HepG2 (cell line): ENCODE results near the gene TJP3. TPM values are rescaled to one million over a fixed set of nuclear protein-coding genes. Genes with fewer than 3 reads are reported as not detected.

Source experiments
- ATAC-seq: fragments of 200-7000 bp; cut with Tn5 transposase; 3 replicates; pipeline ENCODE4 v1.9.1; 2020; ENCODE audit warnings: mild to moderate bottlenecking, moderate library complexity
- BruUV-seq: library from RNA; stranded (reverse); fragments of 400-500 nt; replicated peaks from 2 replicates; lab custom pipeline; 2021; lab: Mats Ljungman, UMichigan
- CTCF ChIA-PET: fragments of 300-600 bp; formaldehyde crosslinking; extraction: SDS; loops from one replicate; lab custom pipeline; 2021; ENCODE audit warnings: low total read pairs, inconsistent platforms, low intra/inter-chr PET ratio; lab: Yijun Ruan, JAX
- POLR2A ChIA-PET: fragments of 350-600 bp; sonication (Branson Sonifier 250); formaldehyde crosslinking; loops from one replicate; lab custom pipeline; 2020; ENCODE audit warnings: antibody characterized with exemption, inconsistent platforms; lab: Yijun Ruan, JAX
- DNase-seq: peaks from one replicate; pipeline ENCODE4 v3.0.0-alpha.2; 2015; ENCODE audit warnings: low spot score
- FAIRE-seq: peaks from 3 replicates; lab custom pipeline; 2011; peaks lifted over from hg19 to GRCh38; lab: Jason Lieb, UNC
- H2AFZ ChIP-seq: one replicate; pipeline ENCODE4 v1.6.1; 2011; ENCODE audit warnings: low read length, inconsistent platforms
- H3K27ac ChIP-seq: fragments of 300-600 bp; 3 replicates; pipeline ENCODE4 v1.8.0; 2011; ENCODE audit warnings: mixed run types, mild to moderate bottlenecking, mixed read lengths, low read length, inconsistent platforms; ENCODE audit not compliant: insufficient read depth; ENCODE audit errors: extremely low read length
- H3K27me3 ChIP-seq, 2 experiments: fragments of 200-600 bp in 1 of 2; 2 replicates in 1 of 2; 3 replicates in 1 of 2; pipeline versions ENCODE4 v1.6.0 to v1.8.0; 2011; ENCODE audit warnings: low read length in 2 of 2, mild to moderate bottlenecking in 2 of 2, moderate library complexity in 2 of 2, inconsistent platforms in 1 of 2; ENCODE audit not compliant: insufficient read depth in 2 of 2, control insufficient read depth in 1 of 2
- H3K36me3 ChIP-seq, 2 experiments: fragments of 200-600 bp in 1 of 2; replicated peaks in 1 of 2; 2 replicates in 1 of 2; 3 replicates in 1 of 2; pipeline versions ENCODE4 v1.5.1 to v1.8.0; 2011; ENCODE audit warnings: low read length in 2 of 2, inconsistent platforms in 1 of 2; ENCODE audit not compliant: insufficient read depth in 2 of 2, control insufficient read depth in 1 of 2
- H3K4me1 ChIP-seq: 2 replicates; pipeline ENCODE4 v1.5.1; 2012; ENCODE audit warnings: low read length, inconsistent platforms; ENCODE audit not compliant: insufficient read depth
- H3K4me2 ChIP-seq: 2 replicates; pipeline ENCODE4 v1.6.0; 2011; ENCODE audit warnings: low read depth, low read length, inconsistent platforms
- H3K4me3 ChIP-seq, 3 experiments: fragments of 200-600 bp in 1 of 3; sonication (generic), shearing (Covaris generic) in 1 of 3; replicated peaks in 1 of 3; 2 replicates each; pipeline ENCODE4 v1.5.1; 2011 to 2016; ENCODE audit warnings: low read length in 3 of 3, inconsistent platforms in 2 of 3, low read depth in 2 of 3, mild to moderate bottlenecking in 2 of 3, control low read depth in 1 of 3, mixed read lengths in 1 of 3; ENCODE audit not compliant: insufficient read depth in 1 of 3
- H3K79me2 ChIP-seq: one replicate; pipeline ENCODE4 v1.6.1; 2011; ENCODE audit warnings: low read length, inconsistent platforms; ENCODE audit not compliant: insufficient read depth
- H3K9ac ChIP-seq: 2 replicates; pipeline ENCODE4 v1.6.0; 2011; ENCODE audit warnings: mild to moderate bottlenecking, low read depth, low read length, inconsistent platforms; ENCODE audit not compliant: insufficient read depth
- H3K9me3 ChIP-seq: 2 replicates; pipeline ENCODE4 v1.5.1; 2012; ENCODE audit warnings: mild to moderate bottlenecking, low read length
- H4K20me1 ChIP-seq: 2 replicates; pipeline ENCODE4 v1.6.0; 2011; ENCODE audit warnings: inconsistent platforms, mild to moderate bottlenecking, low read length, moderate library complexity; ENCODE audit not compliant: insufficient read depth
- AGO2 ChIP-seq: fragments of 200-400 bp; formaldehyde crosslinking; optimal IDR thresholded peaks from 2 replicates; pipeline ENCODE3; 2017; ENCODE audit warnings: mild to moderate bottlenecking, low read depth, low read length, moderate library complexity
- CENPT ChIP-seq: sonication (generic); formaldehyde crosslinking; IDR thresholded peaks from 2 replicates; pipeline ENCODE4 v1.8.0; 2022; ENCODE audit warnings: low read depth, mild to moderate bottlenecking, moderate library complexity, missing genetic modification reagents
- FOSL2 ChIP-seq: sonication (generic); formaldehyde crosslinking; IDR thresholded peaks from 2 replicates; pipeline ENCODE4 v1.4.0; 2020; ENCODE audit warnings: missing genetic modification reagents
- FUBP1 ChIP-seq: sonication (generic); formaldehyde crosslinking; IDR thresholded peaks from 2 replicates; pipeline ENCODE4 v1.5.1; 2020; ENCODE audit warnings: missing genetic modification reagents, mild to moderate bottlenecking, borderline replicate concordance
- HOXD1 ChIP-seq: sonication (generic); formaldehyde crosslinking; IDR thresholded peaks from 2 replicates; pipeline ENCODE4 v1.5.0; 2020; ENCODE audit warnings: missing genetic modification reagents
- JUN ChIP-seq: sonication (generic); formaldehyde crosslinking; IDR thresholded peaks from 2 replicates; pipeline ENCODE4 v1.4.0; 2020; ENCODE audit warnings: mild to moderate bottlenecking, missing genetic modification reagents
- KMT2A ChIP-seq: sonication (generic); formaldehyde crosslinking; IDR thresholded peaks from 2 replicates; pipeline ENCODE4 v1.4.0; 2020; ENCODE audit warnings: missing genetic modification reagents
- MYNN ChIP-seq: sonication (generic); formaldehyde crosslinking; IDR thresholded peaks from 2 replicates; pipeline ENCODE4 v1.4.0; 2020; ENCODE audit warnings: mild to moderate bottlenecking, low read depth, missing genetic modification reagents
- RFXANK ChIP-seq: IDR thresholded peaks from 2 replicates; pipeline ENCODE4 v1.6.1; 2016
- RORA ChIP-seq: sonication (generic); formaldehyde crosslinking; IDR thresholded peaks from 2 replicates; pipeline ENCODE4 v1.5.0; 2020; ENCODE audit warnings: mild to moderate bottlenecking, missing genetic modification reagents, moderate library complexity
- RXRA ChIP-seq: sonication (generic); formaldehyde crosslinking; IDR thresholded peaks from 2 replicates; pipeline ENCODE4 v1.5.1; 2020; ENCODE audit warnings: missing genetic modification reagents
- TIGD3 ChIP-seq: sonication (generic); formaldehyde crosslinking; IDR thresholded peaks from 2 replicates; pipeline ENCODE4 v1.5.1; 2020; ENCODE audit warnings: mild to moderate bottlenecking, missing genetic modification reagents, borderline replicate concordance
- ZBTB3 ChIP-seq: sonication (generic); formaldehyde crosslinking; IDR thresholded peaks from 2 replicates; pipeline ENCODE4 v1.4.0; 2020; ENCODE audit warnings: low read depth, mild to moderate bottlenecking, moderate library complexity, missing genetic modification reagents, borderline replicate concordance
- ZNF264 ChIP-seq: sonication (generic); formaldehyde crosslinking; IDR thresholded peaks from 2 replicates; pipeline ENCODE4 v1.4.0; 2020; ENCODE audit warnings: missing genetic modification reagents
- ZNF75D ChIP-seq: sonication (generic); formaldehyde crosslinking; IDR thresholded peaks from 2 replicates; pipeline ENCODE4 v1.8.1; 2023; ENCODE audit warnings: missing genetic modification reagents, mild to moderate bottlenecking, borderline replicate concordance
- ZNF770 ChIP-seq: sonication (generic); formaldehyde crosslinking; IDR thresholded peaks from 2 replicates; pipeline ENCODE4 v1.5.0; 2020; ENCODE audit warnings: mild to moderate bottlenecking, missing genetic modification reagents
- WGBS: methylation state at CpG from one replicate; pipeline ENCODE4 v1.1.6; 2017; ENCODE audit warnings: low lambda C conversion rate; 5-methylcytosine and 5-hydroxymethylcytosine counted together
- in situ Hi-C: cut with HindIII; loops from 2 replicates; pipeline ENCODE4 v1.10.0; 2017; ENCODE audit warnings: low pct_unique_long_range_greater_than_20kb; ENCODE audit not compliant: extremely low pct_ligation_motif_present
- intact Hi-C: fragments of 100-400 bp; cut with micrococcal nuclease; formaldehyde crosslinking; loops from one replicate; pipeline ENCODE4 v1.10.0; 2022; ENCODE audit not compliant: unreplicated experiment
- polyA plus RNA-seq, 8 experiments: library from polyadenylated mRNA; depleted of rRNA in 3 of 8; stranded (reverse) in 7 of 8; unstranded in 1 of 8; fragments of >200 nt; fragmentation: Illumina TruSeq in 4 of 8; extraction: Trizol in 4 of 8; gene quantifications; 2 replicates each; pipeline versions ENCODE4 v1.2.1 to v1.2.3, GENCODE V29; 2011 to 2016; ENCODE audit warnings: low read depth in 4 of 8, missing spikeins in 1 of 8, mixed read lengths in 1 of 8; ENCODE audit not compliant: insufficient read depth in 1 of 8
- total RNA-seq, 5 experiments: library from RNA; depleted of rRNA; stranded (reverse); fragments of >200 nt; fragmentation: Illumina TruSeq; extraction: Trizol; gene quantifications; 2 replicates each; pipeline ENCODE4 v1.2.3, GENCODE V29; 2016; ENCODE audit warnings: low read depth in 1 of 5
- TF ChIP-seq, protein P1 (sequence below): sonication (generic); formaldehyde crosslinking; IDR thresholded peaks from 2 replicates; pipeline ENCODE4 v1.4.0; 2020; ENCODE audit warnings: missing genetic modification reagents, borderline replicate concordance
- TF ChIP-seq, protein P2 (sequence below): sonication (generic); formaldehyde crosslinking; IDR thresholded peaks from 2 replicates; pipeline ENCODE4 v1.8.1; 2023; ENCODE audit warnings: missing genetic modification reagents, mild to moderate bottlenecking, borderline replicate concordance

TJP3 gene
- total and polyA plus RNA-seq, 2 of the 13 experiments (the other 11 are each of a cell fraction or from before 2014, with no cell fraction given) = 2.3 to 21.5 TPM

DNA sequence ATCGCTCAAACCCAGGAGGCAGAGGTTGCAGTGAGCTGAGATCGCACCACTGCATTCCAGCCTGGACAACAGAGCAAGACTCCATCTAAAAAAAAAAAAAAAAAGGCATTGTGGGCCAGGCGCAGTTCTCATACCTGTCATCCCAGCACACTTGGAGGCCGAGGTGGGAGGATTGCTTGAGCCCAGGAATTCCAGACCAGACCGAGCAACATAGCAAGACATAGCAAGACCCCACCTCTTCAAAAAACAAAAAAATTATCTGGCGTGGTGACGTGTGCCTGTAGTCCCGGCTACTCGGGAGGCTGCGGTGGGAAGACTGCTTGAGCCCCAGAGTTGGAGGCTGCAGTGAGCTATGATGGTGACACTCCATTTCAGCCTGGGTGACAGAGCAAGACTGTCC lies 25.9 kb upstream of the TJP3 start:
- in situ Hi-C loops = no loop called here
- ATAC-seq = no peak
- Histone ChIP-seq H3K4me3 (no peak overlapping the region), H3K9ac (no peak overlapping the region), H4K20me1 (no peaks in the 10 kb centered on the region), H3K79me2 (no peaks in the 10 kb centered on the region), H2AFZ (no peak overlapping the region), H3K27me3 (no peaks in the 10 kb centered on the region), H3K4me1 (peaks cover 7% of the 10 kb centered on the region), H3K4me2 (no peak overlapping the region), H3K27ac (no peak overlapping the region), H3K9me3 (peaks cover 9% of the 10 kb centered on the region; the same call in 1 of the 2 replicates), H3K36me3 (peaks cover 2 to 5% of the 10 kb centered on the region in 2 experiments; a peak in 3 of 5 replicates)
- intact Hi-C loops = no loop called here
- FAIRE-seq = no peak
- CTCF ChIA-PET = no interaction called here
- POLR2A ChIA-PET = no interaction called here
- WGBS = 94% methylated on average over 10 of the region's 10 CpGs
- no peak for DNase-seq
- BruUV-seq = no TSS peak
- TF ChIP-seq TIGD3 (CRISPR knock-in tag) (no peak), FOSL2 (CRISPR knock-in tag) (no peak), JUN (CRISPR knock-in tag) (no peak), RFXANK (CRISPR knock-in tag) (no peak), KMT2A (no peak), ZBTB3 (no peak), HOXD1 (CRISPR knock-in tag) (no peak), CENPT (CRISPR knock-in tag) (no peak), MYNN (CRISPR knock-in tag) (no peak), ZNF264 (CRISPR knock-in tag) (no peak), RORA (no peak), ZNF75D (CRISPR knock-in tag) (no peak), RXRA (no peak), AGO2 (no peak), FUBP1 (CRISPR knock-in tag) (no peak), ZNF770 (no peak)
- TF ChIP-seq, protein P1, sequence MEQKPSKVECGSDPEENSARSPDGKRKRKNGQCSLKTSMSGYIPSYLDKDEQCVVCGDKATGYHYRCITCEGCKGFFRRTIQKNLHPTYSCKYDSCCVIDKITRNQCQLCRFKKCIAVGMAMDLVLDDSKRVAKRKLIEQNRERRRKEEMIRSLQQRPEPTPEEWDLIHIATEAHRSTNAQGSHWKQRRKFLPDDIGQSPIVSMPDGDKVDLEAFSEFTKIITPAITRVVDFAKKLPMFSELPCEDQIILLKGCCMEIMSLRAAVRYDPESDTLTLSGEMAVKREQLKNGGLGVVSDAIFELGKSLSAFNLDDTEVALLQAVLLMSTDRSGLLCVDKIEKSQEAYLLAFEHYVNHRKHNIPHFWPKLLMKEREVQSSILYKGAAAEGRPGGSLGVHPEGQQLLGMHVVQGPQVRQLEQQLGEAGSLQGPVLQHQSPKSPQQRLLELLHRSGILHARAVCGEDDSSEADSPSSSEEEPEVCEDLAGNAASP (CRISPR knock-in tag) = no peak
- TF ChIP-seq, protein P2, sequence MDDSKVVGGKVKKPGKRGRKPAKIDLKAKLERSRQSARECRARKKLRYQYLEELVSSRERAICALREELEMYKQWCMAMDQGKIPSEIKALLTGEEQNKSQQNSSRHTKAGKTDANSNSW (CRISPR knock-in tag) = no peak
